T-helper 2 cell (primary cell): ENCODE data around the gene TSR2.
"Not testable (repeated sequence)": the region's sequence is repeated elsewhere in the genome, so short reads cannot be mapped to it uniquely, and the experiment has no call there.

ENCODE experiments used
- DNase-seq, 5 experiments: peaks; one replicate each; pipeline versions ENCODE4 v3.0.0 to v3.0.0-alpha.2; 2012 to 2022

TSR2 gene

GRCh38 chrX:54473993-54474859 lies 34.0 kb downstream of the TSR2 start:
- no peak for DNase-seq

DNA sequence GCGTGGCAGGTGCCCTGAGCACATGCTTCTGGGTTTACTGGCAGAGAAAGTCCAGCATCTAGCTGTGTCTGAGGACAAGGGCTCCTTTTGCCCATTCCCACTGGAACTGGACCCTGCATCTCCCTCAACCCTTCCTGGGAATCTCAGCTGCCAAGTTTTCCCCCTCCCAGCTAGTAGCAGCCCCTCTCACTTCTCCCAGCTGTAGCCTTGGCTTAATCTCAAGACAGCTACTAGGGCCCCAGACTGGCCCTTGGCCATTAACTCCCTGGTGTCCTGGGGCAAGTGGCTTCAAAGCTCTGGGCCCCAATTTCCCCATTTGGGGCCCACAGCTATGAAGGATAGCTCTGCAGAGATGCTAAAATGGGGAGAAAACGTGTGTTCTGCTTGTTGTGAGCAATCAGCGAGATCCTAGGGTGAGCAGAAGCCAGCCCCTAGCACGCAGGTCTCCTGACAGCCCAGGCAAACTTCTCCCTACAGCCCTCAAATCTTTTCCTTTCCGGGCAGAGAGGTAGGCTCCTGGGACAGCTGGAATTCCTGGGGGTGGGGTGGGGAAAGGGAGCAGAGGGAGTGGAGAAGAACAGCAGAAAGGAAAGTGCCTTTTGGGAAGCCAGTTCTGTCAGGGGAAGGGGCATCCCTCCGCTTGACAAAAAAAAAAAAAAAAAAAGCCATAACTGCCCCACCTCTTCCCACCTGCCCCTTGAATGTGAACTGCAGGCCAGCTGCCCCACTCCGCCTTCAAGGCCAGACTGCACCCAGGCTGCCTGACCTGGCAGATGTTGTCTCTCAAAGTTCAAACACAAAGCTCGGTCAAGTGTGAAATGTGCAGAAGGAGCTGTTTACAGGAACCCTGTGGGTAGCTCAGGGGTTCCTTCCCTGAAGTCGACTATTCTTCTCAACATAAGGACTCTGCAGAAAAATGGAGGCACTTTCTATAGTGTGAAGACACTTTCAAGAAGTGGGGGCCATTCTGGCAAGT lies 39.2 kb downstream of the TSR2 start:
- no peak for DNase-seq

DNA sequence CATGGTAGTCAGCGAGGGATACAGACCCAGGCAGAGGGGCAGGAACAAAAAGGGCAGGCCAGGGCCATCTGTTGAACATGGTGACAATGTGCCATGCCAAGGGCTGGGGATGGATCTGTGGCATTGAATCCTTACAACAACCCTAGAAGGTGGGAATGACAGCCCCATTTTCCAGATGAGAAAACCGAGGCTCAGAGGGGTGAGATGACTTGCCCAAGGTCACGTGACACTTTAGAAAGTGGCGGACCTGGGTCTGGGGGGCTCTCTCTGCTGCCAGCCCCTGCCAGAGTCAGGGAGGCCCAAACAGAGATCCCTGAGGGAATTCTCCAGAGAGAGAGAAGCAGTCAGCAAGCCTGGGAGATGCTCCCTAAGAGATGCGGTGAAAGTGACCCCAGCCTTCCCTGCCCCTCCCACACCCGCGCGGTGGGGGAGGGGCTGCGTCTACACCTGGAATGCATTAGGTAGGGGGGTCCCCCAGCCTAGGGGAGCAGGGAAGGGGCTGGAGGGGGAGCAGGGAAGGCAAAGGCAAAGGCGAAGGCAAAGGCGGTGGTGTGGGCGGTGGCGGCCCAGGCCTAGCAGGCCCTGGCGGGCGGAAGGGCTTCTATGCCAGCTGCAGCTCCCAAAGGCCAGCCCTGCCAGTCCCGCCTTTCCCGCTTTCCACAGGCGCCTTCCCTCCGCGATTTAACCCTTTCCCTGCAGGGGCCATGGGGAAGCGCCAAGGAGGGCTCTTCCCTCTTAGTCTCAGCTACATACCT lies 42.8 kb downstream of the TSR2 start:
- DNase-seq, result no peak

DNA sequence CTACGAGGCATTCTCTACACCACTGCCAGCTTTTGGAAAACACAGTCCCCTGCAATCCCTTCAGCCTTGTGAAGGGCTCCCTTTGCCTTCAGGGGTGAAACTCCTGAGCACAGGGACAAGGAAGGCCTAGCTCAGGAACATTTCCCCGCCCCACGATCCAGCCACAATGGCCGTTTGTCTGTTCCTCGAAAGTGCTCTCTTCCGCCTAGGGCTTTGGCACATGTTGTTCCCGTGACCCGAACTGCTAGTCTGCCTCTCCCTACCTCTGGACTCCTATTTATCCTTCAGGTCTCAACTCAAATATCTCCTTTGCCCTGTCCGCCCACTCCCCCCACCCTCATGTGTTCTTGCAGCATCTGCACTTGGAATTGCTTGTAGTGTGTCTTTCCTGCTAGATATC lies 43.7 kb downstream of the TSR2 start:
- no peak for DNase-seq

GRCh38 chrX:54484666-54485065 lies 44.5 kb downstream of the TSR2 start:
- DNase-seq, result no peak

DNA sequence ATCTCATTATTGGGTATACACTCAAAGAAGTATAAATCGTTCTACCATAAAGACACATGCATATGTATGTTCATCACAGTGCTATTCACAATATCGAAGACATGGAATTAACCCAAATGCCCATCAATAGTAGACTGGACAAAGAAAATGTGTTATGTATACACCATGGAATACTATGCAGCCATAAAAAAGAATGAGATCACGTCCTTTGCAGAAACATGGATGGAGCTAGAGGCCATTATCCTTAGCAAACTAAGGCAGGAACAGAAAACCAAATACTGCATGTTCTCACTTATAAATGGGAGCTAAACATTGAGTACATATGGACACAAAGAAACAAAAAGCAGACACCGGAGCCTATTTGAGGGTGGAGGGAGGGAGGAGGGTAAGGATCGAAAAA lies 49.6 kb downstream of the TSR2 start:
- DNase-seq, result not testable (repeated sequence)

DNA sequence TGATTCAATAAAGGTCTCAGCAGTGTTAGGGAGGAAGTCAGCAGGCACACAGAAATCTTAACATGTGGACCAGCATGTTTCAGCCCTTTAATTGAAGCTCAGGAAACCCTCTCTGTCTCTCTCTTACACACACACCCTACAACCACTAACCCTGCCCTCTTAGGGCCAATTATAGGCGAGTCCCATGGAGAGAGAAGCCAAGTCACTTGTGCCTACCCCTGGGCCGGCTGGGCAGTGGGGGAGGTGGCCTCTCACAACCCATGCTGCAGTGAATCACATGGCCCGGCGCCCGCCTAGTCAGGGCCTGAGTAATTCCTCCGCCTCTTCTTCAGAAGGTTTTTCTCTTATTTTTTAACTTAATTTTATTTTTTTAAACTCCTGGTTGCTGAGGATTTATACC lies 52.1 kb downstream of the TSR2 start:
- no peak for DNase-seq

GRCh38 chrX:54494166-54494988 lies 54.2 kb downstream of the TSR2 start:
- DNase-seq, result no peak
